CD4-positive, alpha-beta T cell treated with Interleukin-12 subunit alpha and Interleukin-12 subunit beta, for 1 hour (primary cell): ENCODE measurements around the gene GAPDH.

Experiments
- DNase-seq: peaks from one replicate; pipeline ENCODE4 v3.0.0-alpha.2; 2020

Gene GAPDH

DNA sequence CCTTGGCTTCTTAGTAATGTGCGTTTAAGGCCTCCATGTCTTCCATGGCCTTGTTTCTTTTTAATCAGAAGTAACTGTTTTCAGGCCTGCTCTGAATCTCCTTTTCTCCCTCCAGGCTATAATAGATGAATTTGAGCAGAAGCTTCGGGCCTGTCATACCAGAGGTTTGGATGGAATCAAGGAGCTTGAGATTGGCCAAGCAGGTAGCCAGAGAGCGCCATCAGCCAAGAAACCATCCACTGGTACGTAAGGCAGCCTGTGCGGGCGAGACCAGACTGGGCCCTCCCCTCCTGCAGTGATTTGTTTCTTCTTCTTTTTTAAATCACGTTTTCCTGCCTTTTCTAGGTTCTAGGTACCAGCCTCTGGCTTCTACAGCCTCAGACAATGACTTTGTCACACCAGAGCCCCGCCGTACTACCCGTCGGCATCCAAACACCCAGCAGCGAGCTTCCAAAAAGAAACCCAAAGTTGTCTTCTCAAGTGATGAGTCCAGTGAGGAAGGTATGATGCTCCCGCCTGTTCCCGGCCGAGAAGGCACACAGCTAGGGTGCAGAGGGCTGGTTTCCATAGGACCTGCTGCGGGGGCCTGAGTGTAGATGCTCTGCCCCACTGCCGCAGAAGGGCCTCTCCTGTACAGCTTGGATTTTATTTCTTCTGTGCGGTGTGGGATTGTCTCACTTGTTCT, 3.6 kb upstream of the GAPDH start:
- no peak for DNase-seq

DNA sequence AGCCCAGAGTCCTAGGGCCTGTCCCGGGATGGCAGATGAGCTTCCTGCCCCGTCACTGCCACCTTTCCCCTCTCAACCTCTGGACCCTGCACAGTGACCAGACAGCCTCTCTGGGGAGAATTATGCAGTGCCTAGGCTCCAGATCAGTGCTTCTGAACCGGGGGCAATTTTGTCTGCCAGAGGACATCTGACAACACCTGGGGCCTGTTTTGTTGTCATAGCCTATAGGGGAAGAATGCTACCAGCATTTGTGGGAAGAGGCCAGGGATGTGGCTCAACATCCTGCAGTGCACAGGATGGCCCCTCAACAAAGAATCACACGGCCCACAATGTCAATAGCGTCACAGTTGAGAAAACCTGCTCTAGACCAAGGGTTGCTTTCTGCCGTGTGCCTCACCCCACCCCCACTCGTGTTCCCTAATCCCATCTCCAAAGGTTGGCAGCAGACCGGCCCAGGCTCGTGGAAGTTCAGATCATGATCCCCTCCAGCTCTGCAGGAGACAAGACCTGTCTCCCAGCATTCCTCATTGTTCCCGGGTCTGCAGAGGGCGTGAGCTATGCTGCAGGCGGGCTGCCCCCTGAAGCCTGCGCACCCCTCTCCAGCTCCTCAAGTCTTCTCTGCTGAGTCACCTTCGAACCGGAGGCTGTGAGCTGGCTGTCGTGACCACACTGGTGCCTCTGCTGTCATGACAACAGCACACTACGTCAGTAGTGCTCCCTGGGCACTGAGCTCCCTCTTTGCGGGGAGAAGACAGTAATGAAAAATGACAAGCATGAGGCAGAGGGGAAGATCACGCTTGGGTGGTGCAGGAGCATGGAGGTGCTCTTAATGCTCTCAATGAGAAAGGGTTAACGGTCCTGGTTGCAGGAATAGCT, 2.0 kb upstream of the GAPDH start:
- DNase-seq: peak; percentile 81

DNA sequence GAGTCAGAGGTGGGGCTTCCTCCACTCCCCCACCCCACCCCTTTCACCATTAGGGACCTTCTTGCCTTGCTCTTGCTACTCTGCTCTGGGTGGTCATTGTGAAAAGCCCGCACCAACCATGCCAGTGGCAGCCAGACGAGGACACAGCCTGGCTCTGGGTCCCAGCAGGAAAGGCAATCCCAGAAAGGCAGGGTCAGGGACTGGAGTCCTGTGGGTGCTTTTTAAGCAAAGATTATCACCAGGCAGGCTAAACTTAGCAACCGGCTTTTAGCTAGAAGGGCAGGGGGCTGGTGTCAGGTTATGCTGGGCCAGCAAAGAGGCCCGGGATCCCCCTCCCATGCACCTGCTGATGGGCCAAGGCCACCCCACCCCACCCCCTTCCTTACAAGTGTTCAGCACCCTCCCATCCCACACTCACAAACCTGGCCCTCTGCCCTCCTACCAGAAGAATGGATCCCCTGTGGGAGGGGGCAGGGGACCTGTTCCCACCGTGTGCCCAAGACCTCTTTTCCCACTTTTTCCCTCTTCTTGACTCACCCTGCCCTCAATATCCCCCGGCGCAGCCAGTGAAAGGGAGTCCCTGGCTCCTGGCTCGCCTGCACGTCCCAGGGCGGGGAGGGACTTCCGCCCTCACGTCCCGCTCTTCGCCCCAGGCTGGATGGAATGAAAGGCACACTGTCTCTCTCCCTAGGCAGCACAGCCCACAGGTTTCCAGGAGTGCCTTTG, 1.2 kb upstream of the GAPDH start:
- DNase-seq: peak; percentile 24

DNA sequence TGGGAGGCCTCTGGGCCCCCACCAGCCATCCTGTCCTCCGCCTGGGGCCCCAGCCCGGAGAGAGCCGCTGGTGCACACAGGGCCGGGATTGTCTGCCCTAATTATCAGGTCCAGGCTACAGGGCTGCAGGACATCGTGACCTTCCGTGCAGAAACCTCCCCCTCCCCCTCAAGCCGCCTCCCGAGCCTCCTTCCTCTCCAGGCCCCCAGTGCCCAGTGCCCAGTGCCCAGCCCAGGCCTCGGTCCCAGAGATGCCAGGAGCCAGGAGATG, 729 bp upstream of the GAPDH start:
- no peak for DNase-seq

DNA sequence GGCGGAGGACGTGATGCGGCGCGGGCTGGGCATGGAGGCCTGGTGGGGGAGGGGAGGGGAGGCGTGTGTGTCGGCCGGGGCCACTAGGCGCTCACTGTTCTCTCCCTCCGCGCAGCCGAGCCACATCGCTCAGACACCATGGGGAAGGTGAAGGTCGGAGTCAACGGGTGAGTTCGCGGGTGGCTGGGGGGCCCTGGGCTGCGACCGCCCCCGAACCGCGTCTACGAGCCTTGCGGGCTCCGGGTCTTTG, 303 bp downstream of the GAPDH start:
- DNase-seq: no peak

DNA sequence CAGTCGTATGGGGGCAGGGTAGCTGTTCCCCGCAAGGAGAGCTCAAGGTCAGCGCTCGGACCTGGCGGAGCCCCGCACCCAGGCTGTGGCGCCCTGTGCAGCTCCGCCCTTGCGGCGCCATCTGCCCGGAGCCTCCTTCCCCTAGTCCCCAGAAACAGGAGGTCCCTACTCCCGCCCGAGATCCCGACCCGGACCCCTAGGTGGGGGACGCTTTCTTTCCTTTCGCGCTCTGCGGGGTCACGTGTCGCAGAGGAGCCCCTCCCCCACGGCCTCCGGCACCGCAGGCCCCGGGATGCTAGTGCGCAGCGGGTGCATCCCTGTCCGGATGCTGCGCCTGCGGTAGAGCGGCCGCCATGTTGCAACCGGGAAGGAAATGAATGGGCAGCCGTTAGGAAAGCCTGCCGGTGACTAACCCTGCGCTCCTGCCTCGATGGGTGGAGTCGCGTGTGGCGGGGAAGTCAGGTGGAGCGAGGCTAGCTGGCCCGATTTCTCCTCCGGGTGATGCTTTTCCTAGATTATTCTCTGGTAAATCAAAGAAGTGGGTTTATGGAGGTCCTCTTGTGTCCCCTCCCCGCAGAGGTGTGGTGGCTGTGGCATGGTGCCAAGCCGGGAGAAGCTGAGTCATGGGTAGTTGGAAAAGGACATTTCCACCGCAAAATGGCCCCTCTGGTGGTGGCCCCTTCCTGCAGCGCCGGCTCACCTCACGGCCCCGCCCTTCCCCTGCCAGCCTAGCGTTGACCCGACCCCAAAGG, 804 bp downstream of the GAPDH start:
- DNase-seq: peak; percentile 76

DNA sequence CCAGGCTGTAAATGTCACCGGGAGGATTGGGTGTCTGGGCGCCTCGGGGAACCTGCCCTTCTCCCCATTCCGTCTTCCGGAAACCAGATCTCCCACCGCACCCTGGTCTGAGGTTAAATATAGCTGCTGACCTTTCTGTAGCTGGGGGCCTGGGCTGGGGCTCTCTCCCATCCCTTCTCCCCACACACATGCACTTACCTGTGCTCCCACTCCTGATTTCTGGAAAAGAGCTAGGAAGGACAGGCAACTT, 1.3 kb downstream of the GAPDH start:
- no peak for DNase-seq

DNA sequence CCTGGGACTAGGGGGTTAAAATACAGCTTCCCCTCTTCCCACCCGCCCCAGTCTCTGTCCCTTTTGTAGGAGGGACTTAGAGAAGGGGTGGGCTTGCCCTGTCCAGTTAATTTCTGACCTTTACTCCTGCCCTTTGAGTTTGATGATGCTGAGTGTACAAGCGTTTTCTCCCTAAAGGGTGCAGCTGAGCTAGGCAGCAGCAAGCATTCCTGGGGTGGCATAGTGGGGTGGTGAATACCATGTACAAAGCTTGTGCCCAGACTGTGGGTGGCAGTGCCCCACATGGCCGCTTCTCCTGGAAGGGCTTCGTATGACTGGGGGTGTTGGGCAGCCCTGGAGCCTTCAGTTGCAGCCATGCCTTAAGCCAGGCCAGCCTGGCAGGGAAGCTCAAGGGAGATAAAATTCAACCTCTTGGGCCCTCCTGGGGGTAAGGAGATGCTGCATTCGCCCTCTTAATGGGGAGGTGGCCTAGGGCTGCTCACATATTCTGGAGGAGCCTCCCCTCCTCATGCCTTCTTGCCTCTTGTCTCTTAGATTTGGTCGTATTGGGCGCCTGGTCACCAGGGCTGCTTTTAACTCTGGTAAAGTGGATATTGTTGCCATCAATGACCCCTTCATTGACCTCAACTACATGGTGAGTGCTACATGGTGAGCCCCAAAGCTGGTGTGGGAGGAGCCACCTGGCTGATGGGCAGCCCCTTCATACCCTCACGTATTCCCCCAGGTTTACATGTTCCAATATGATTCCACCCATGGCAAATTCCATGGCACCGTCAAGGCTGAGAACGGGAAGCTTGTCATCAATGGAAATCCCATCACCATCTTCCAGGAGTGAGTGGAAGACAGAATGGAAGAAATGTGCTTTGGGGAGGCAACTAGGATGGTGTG, 1.9 kb downstream of the GAPDH start:
- no peak for DNase-seq

DNA sequence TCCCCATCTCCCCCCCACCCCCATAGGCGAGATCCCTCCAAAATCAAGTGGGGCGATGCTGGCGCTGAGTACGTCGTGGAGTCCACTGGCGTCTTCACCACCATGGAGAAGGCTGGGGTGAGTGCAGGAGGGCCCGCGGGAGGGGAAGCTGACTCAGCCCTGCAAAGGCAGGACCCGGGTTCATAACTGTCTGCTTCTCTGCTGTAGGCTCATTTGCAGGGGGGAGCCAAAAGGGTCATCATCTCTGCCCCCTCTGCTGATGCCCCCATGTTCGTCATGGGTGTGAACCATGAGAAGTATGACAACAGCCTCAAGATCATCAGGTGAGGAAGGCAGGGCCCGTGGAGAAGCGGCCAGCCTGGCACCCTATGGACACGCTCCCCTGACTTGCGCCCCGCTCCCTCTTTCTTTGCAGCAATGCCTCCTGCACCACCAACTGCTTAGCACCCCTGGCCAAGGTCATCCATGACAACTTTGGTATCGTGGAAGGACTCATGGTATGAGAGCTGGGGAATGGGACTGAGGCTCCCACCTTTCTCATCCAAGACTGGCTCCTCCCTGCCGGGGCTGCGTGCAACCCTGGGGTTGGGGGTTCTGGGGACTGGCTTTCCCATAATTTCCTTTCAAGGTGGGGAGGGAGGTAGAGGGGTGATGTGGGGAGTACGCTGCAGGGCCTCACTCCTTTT, 2.7 kb downstream of the GAPDH start:
- DNase-seq: no peak

DNA sequence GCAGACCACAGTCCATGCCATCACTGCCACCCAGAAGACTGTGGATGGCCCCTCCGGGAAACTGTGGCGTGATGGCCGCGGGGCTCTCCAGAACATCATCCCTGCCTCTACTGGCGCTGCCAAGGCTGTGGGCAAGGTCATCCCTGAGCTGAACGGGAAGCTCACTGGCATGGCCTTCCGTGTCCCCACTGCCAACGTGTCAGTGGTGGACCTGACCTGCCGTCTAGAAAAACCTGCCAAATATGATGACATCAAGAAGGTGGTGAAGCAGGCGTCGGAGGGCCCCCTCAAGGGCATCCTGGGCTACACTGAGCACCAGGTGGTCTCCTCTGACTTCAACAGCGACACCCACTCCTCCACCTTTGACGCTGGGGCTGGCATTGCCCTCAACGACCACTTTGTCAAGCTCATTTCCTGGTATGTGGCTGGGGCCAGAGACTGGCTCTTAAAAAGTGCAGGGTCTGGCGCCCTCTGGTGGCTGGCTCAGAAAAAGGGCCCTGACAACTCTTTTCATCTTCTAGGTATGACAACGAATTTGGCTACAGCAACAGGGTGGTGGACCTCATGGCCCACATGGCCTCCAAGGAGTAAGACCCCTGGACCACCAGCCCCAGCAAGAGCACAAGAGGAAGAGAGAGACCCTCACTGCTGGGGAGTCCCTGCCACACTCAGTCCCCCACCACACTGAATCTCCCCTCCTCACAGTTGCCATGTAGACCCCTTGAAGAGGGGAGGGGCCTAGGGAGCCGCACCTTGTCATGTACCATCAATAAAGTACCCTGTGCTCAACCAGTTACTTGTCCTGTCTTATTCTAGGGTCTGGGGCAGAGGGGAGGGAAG, 3.5 kb downstream of the GAPDH start:
- peak; percentile 89 for DNase-seq

DNA sequence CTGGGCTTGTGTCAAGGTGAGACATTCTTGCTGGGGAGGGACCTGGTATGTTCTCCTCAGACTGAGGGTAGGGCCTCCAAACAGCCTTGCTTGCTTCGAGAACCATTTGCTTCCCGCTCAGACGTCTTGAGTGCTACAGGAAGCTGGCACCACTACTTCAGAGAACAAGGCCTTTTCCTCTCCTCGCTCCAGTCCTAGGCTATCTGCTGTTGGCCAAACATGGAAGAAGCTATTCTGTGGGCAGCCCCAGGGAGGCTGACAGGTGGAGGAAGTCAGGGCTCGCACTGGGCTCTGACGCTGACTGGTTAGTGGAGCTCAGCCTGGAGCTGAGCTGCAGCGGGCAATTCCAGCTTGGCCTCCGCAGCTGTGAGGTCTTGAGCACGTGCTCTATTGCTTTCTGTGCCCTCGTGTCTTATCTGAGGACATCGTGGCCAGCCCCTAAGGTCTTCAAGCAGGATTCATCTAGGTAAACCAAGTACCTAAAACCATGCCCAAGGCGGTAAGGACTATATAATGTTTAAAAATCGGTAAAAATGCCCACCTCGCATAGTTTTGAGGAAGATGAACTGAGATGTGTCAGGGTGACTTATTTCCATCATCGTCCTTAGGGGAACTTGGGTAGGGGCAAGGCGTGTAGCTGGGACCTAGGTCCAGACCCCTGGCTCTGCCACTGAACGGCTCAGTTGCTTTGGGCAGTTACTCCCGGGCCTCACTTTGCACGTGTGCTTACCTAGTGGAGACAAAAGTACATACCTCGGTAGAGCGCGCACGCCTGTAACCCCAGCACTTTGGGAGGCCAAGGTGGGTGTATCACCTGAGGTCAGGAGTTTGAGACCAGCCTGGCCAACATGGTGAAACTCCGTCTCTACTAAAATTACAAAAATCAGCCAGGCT, 4.3 kb downstream of the GAPDH start:
- no peak for DNase-seq

DNA sequence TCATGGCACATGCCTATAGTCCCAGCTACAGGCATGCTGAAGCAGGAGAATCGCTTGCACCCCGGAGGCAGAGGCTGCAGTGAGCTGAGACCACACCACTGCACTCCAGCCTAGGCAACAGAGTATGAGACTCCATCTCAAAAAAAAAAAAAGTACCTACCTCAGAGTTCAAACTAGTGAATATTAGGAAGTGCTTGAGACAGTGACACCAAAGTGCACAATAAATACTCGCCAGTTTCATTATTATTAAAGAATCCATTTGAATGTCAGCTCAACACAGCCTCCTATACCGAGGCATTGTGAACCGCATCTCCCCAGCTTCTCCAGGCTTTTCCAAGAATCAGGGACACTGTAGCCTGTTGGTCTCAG, 5.0 kb downstream of the GAPDH start:
- no peak for DNase-seq

DNA sequence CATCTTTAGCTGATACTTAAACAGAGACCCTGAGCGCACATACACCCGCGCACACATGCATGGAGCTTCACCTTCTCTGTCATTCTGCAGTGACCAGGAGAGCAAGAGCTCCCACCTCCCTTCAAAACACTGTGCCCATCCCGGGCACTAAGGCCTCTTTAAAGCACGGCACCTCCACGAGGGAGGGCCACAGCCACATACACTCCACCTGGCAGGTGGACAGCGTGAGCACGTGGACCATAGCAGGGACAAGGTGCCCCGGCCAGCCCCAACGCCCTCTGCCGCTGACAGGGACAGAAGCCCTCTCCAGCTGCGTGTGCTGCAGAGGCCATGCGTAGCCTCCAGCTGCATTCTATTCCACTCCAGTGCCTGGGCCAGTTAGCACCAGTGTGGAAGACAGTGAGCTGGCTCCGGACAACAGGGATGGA, 5.4 kb downstream of the GAPDH start:
- no peak for DNase-seq

DNA sequence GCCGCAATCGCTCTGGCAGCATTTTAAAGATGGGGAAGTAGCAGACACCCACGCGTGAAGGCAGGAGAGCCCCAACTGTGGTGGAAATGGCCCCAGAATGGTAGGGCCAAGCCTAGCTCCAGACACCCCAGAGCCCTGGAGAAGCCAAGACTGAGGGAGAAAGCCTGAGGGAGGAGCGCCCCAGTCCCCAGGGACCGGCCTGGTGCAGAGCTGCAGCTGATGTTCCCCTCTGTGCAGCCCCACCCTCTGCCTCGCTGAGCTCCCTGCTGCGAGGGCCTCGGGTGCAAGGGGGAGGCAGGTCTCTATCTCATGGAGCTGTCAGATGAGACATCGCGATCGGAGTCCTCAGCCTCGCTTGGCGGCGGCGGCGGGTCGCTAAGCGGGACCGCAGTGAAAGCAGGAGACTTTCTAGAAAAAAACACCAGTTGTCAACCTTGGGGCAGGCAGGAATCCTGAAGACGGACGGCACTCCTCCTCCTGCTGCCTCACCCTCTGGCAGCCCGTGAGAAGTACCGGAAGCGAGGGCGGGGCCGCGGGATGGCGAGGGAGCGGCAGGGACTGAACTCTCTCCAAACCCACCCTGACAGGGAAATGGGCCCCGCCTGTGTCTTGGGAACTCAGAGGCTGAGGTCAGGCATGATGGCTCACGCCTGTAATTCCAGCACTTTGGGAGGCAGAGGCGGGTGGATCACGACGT, 6.0 kb downstream of the GAPDH start:
- DNase-seq: peak; percentile 40

DNA sequence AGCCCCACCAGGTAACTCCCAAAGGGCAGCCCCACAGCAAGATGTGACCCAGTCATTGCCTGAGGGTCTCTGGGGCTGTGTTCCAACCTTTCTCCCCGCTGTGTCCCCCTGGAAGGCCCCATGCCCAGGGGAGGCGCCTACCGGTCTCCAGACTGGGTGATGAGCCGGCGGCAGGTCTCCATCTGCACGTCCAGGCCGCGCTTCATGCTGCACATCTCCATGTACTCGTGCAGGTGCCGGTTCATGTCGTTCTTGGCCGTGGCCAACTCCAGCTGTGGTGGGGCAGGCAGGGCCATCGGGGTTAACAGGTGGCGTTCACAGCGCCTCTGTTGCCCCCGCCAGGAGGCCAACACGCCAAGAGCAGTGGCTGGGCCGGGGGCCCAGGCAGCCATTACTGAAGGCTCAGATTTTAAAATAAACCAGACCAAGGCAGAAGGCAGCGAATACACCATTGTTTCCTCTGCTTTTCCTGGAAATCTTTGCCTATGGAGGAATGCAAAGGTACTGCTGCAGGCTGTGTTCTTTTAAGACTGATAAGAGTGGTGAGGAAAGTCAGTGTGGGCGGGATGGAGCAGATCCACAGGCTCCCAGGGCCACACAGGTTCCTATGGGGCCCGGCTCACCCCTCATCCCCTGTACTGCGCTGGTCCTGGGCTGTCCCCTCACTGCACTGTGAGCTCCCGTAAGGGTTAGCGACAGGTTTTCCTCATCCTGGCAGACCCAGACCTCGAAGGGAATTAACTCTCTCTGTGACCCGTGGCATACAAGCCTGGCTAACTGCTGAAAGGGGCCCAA, 7.3 kb downstream of the GAPDH start:
- no peak for DNase-seq

DNA sequence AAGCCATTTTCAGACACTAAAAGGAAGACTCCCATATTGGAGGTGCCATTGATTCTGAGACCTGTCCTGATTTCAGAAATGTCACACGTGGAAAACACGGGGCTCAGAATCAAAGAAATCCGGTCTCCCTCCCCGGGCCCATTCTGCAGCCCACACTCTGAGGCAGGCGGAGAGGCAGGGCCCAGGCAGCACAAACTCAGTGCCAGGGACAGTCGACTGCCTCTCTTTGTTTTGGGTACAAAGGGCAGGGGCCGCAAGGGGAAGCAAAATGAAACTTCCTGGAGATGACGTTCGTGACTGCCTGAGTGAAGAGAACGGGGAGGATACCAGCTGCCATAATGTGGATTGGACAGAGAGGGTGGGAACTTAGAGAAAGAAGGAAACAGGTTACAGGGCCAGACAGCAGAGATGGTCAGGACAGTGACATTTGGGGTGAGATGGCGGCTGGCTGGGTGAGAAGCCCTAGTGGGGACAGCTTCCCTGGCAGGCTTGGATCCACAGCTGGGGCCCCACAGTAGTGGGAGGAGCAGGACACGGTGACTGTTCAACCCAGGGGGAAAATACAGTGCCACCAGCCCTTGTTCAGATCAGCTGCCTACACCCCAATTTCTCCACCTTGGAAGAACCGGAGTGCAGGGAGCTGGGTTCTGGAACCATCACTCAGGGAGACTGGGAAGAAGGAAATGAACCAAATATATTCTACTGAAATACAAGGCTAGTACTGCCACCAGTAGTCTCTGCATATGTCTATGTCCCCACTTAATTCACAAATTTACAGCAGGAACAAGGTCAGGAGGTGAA, 8.1 kb downstream of the GAPDH start:
- DNase-seq: no peak

DNA sequence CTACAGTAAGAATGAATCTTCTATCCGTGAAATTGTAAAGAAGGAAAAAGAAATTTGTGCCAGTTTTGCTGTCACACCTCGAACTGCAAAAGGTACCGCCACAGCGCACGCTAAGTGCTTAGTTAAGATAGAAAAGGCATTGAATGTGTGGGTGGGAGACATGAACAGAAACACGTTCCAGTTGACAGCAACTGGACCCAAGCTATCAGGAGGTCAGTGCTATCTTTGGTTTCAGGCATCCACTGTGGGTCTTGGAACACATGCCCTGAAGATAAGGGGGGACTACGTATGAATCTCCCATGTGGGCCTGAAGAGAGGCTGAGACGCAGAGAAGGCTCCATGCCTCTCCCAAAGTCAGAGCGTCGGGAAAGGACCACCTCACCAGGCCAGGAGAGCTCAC, 11.7 kb downstream of the GAPDH start:
- no peak for DNase-seq

DNA sequence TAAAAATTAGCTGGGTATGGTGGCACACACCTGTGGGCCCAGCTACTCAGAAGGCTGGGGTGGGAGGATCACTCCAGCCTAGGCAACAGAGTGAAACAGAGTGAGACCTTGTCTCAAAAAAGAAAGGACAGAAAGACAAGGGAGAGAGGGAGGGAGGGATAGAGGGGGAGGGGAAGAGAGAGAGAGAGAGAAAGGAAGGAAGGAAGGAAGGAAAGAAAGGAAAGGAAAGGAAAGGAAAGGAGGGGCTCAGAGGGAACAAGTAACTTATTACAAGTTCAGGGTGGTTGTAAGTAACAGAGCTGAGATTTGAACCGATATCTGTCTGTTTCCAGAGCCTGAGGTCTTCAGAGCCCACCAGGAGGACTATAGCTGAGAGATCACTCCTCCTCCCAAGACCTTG, 13.2 kb downstream of the GAPDH start:
- no peak for DNase-seq
